H1 (cell line): ENCODE measurements around the gene RAB3GAP2. TPM values are rescaled to one million over a fixed set of nuclear protein-coding genes. Genes with fewer than 3 reads are reported as not detected.
A peak's percentile ranks its signal among the peaks of the same experiment; 100 is the strongest.

ENCODE experiments used
- CTCF ChIA-PET: fragments of 300-600 bp; sonication (Branson Sonifier 250); formaldehyde crosslinking; loops from one replicate; lab custom pipeline; 2021; ENCODE audit not compliant: partially characterized antibody; lab: Charles Lee
- POLR2A ChIA-PET: fragments of 300-600 bp; sonication (Branson Sonifier 250); formaldehyde crosslinking; loops from one replicate; lab custom pipeline; 2021; ENCODE audit warnings: inconsistent platforms; ENCODE audit not compliant: partially characterized antibody; lab: Charles Lee
- DNase-seq, 2 experiments: peaks; one replicate each; pipeline versions ENCODE4 v3.0.0 to v3.0.0-alpha.2; 2010 to 2022; ENCODE audit warnings: low spot score in 2 of 2, low read depth in 1 of 2, mixed read lengths in 1 of 2
- FAIRE-seq: peaks from 2 replicates; lab custom pipeline; 2011; peaks lifted over from hg19 to GRCh38; lab: Jason Lieb, UNC
- H2AFZ ChIP-seq: 2 replicates; pipeline ENCODE4 v1.8.1; 2012; ENCODE audit warnings: low read length, inconsistent platforms
- H2AK5ac ChIP-seq: 2 replicates; pipeline ENCODE4 v1.6.1; 2013; ENCODE audit warnings: low read depth, low read length
- H2BK120ac ChIP-seq: replicated peaks from 2 replicates; pipeline ENCODE3; 2013; ENCODE audit warnings: low read depth, low read length, inconsistent platforms
- H2BK12ac ChIP-seq: 2 replicates; pipeline ENCODE4 v1.6.1; 2013; ENCODE audit warnings: low read depth, low read length
- H2BK15ac ChIP-seq: 2 replicates; pipeline ENCODE4 v1.6.1; 2013; ENCODE audit warnings: low read length
- H2BK20ac ChIP-seq: 2 replicates; pipeline ENCODE4 v1.6.1; 2013; ENCODE audit warnings: low read length
- H2BK5ac ChIP-seq: 2 replicates; pipeline ENCODE4 v1.6.1; 2013; ENCODE audit warnings: low read depth, low read length
- H3K14ac ChIP-seq: 2 replicates; pipeline ENCODE4 v1.6.1; 2013; ENCODE audit warnings: inconsistent platforms; ENCODE audit not compliant: insufficient read length
- H3K18ac ChIP-seq: 2 replicates; pipeline ENCODE4 v1.6.1; 2013; ENCODE audit warnings: low read length; ENCODE audit errors: extremely low read depth
- H3K23ac ChIP-seq: 2 replicates; pipeline ENCODE4 v1.6.1; 2013; ENCODE audit warnings: inconsistent platforms; ENCODE audit not compliant: insufficient read length
- H3K23me2 ChIP-seq: 2 replicates; pipeline ENCODE4 v1.6.1; 2013; ENCODE audit warnings: low read depth, low read length
- H3K27ac ChIP-seq: 2 replicates; pipeline ENCODE4 v1.6.1; 2011; ENCODE audit warnings: low read depth, low read length, inconsistent platforms
- H3K27me3 ChIP-seq, 4 experiments: replicated peaks in 1 of 4; 1 replicate in 1 of 4; 2 replicates in 3 of 4; pipeline versions ENCODE4 v1.6.1 to v1.8.1; 2011 to 2013; ENCODE audit warnings: low read length in 3 of 4, mild to moderate bottlenecking in 3 of 4, inconsistent platforms in 2 of 4, mixed read lengths in 2 of 4, moderate library complexity in 1 of 4; ENCODE audit not compliant: control insufficient read depth in 3 of 4, insufficient read depth in 3 of 4; ENCODE audit errors: extremely low read depth in 1 of 4
- H3K36me3 ChIP-seq, 4 experiments: 2 replicates each; pipeline versions ENCODE4 v1.6.1 to v1.8.1; 2011 to 2013; ENCODE audit warnings: mild to moderate bottlenecking in 4 of 4, low read length in 3 of 4, moderate library complexity in 2 of 4, control low read depth in 1 of 4, inconsistent platforms in 1 of 4; ENCODE audit not compliant: insufficient read depth in 4 of 4, control insufficient read depth in 2 of 4
- H3K4ac ChIP-seq: replicated peaks from 2 replicates; pipeline ENCODE3; 2013; ENCODE audit warnings: low read length, low read depth, mixed read lengths, inconsistent platforms; ENCODE audit not compliant: insufficient read length
- H3K4me1 ChIP-seq, 4 experiments: replicated peaks in 1 of 4; 1 replicate in 1 of 4; 2 replicates in 3 of 4; pipeline versions ENCODE4 v1.6.1 to v1.8.1; 2011 to 2013; ENCODE audit warnings: low read length in 3 of 4, inconsistent platforms in 2 of 4, mixed read lengths in 1 of 4; ENCODE audit not compliant: insufficient read depth in 4 of 4, control insufficient read depth in 3 of 4
- H3K4me2 ChIP-seq, 2 experiments: 2 replicates each; pipeline versions ENCODE4 v1.6.1 to v1.8.1; 2011 to 2013; ENCODE audit warnings: low read depth in 2 of 2, low read length in 2 of 2, control low read depth in 1 of 2, inconsistent platforms in 1 of 2, mild to moderate bottlenecking in 1 of 2; ENCODE audit not compliant: insufficient read depth in 1 of 2
- H3K4me3 ChIP-seq, 4 experiments: fragments of 200-600, 300-600 bp in 1 of 4; sonication (generic), shearing (Covaris generic), sonication (Bioruptor Twin) in 1 of 4; 2 replicates each; pipeline versions ENCODE4 v1.5.1 to v1.8.1; 2011 to 2016; ENCODE audit warnings: low read length in 4 of 4, low read depth in 3 of 4, control low read depth in 2 of 4, inconsistent platforms in 2 of 4, mild to moderate bottlenecking in 2 of 4, mixed read lengths in 1 of 4, moderate library complexity in 1 of 4; ENCODE audit not compliant: insufficient read depth in 2 of 4; ENCODE audit errors: extremely low read depth in 1 of 4
- H3K56ac ChIP-seq: replicated peaks from 2 replicates; pipeline ENCODE3; 2013; ENCODE audit warnings: low read depth, mild to moderate bottlenecking, mixed read lengths, low read length, inconsistent platforms; ENCODE audit not compliant: insufficient read length
- H3K79me1 ChIP-seq: 2 replicates; pipeline ENCODE4 v1.6.1; 2013; ENCODE audit warnings: low read depth, low read length, control low read depth
- H3K79me2 ChIP-seq, 2 experiments: 2 replicates each; pipeline versions ENCODE4 v1.6.1 to v1.8.1; 2012 to 2013; ENCODE audit warnings: low read length in 2 of 2, mild to moderate bottlenecking in 2 of 2, inconsistent platforms in 1 of 2; ENCODE audit not compliant: insufficient read depth in 2 of 2, control insufficient read depth in 1 of 2
- H3K9ac ChIP-seq, 4 experiments: replicated peaks in 1 of 4; 1 replicate in 1 of 4; 2 replicates in 3 of 4; pipeline versions ENCODE4 v1.6.1 to v1.8.1; 2011 to 2013; ENCODE audit warnings: low read depth in 3 of 4, low read length in 3 of 4, control low read depth in 2 of 4, mild to moderate bottlenecking in 2 of 4, moderate library complexity in 2 of 4, inconsistent platforms in 1 of 4; ENCODE audit errors: extremely low read depth in 1 of 4
- H3K9me3 ChIP-seq, 2 experiments: 2 replicates each; pipeline versions ENCODE4 v1.6.1 to v1.8.1; 2012 to 2013; ENCODE audit warnings: mild to moderate bottlenecking in 2 of 2, moderate library complexity in 2 of 2, control low read depth in 1 of 2, inconsistent platforms in 1 of 2, low read depth in 1 of 2, low read length in 1 of 2, mixed read lengths in 1 of 2; ENCODE audit not compliant: insufficient read depth in 2 of 2
- H4K20me1 ChIP-seq, 2 experiments: replicated peaks in 1 of 2; 2 replicates each; pipeline versions ENCODE3 to v1.8.1; 2011 to 2013; ENCODE audit warnings: inconsistent platforms in 2 of 2, low read length in 2 of 2, mild to moderate bottlenecking in 1 of 2; ENCODE audit not compliant: insufficient read depth in 2 of 2, control insufficient read depth in 1 of 2
- H4K5ac ChIP-seq: 2 replicates; pipeline ENCODE4 v1.6.1; 2013; ENCODE audit warnings: low read length, low read depth, mixed read lengths, inconsistent platforms; ENCODE audit not compliant: insufficient read length
- H4K8ac ChIP-seq: 2 replicates; pipeline ENCODE4 v1.8.0; 2013; ENCODE audit warnings: mild to moderate bottlenecking, moderate library complexity, low read length, inconsistent platforms; ENCODE audit not compliant: insufficient read depth; ENCODE audit errors: extremely low read depth
- H4K91ac ChIP-seq: replicated peaks from 2 replicates; pipeline ENCODE3; 2013; ENCODE audit warnings: low read length, mixed read lengths, inconsistent platforms; ENCODE audit not compliant: insufficient read length
- BRCA1 ChIP-seq: IDR thresholded peaks from 2 replicates; pipeline ENCODE4 v1.6.1; 2012; ENCODE audit warnings: low read depth, low read length, improper control_type of control experiment
- CEBPB ChIP-seq: IDR thresholded peaks from 2 replicates; pipeline ENCODE4 v1.6.1; 2012; ENCODE audit warnings: low read depth, low read length
- CTCF ChIP-seq, 3 experiments: IDR thresholded peaks; 1 replicate in 2 of 3; 2 replicates in 1 of 3; pipeline versions ENCODE4 v1.5.1 to v1.6.1; 2011; ENCODE audit warnings: low read length in 3 of 3, mild to moderate bottlenecking in 3 of 3, inconsistent platforms in 2 of 3, low read depth in 1 of 3, moderate library complexity in 1 of 3; ENCODE audit not compliant: insufficient read depth in 1 of 3; ENCODE audit errors: control extremely low read depth in 1 of 3
- FOSL1 ChIP-seq: IDR thresholded peaks from 2 replicates; pipeline ENCODE4 v1.6.1; 2011; ENCODE audit warnings: mild to moderate bottlenecking, low read depth, low read length, moderate library complexity; ENCODE audit not compliant: insufficient read depth
- NANOG ChIP-seq: IDR thresholded peaks from 2 replicates; pipeline ENCODE4 v1.6.1; 2011; ENCODE audit warnings: low read length, low read depth, mild to moderate bottlenecking, inconsistent platforms; ENCODE audit not compliant: insufficient read depth, poor library complexity, severe bottlenecking
- SP2 ChIP-seq: IDR thresholded peaks from 2 replicates; pipeline ENCODE4 v1.6.1; 2012; ENCODE audit warnings: mild to moderate bottlenecking, low read length, inconsistent platforms
- TBP ChIP-seq: IDR thresholded peaks from 2 replicates; pipeline ENCODE4 v1.6.1; 2011; ENCODE audit warnings: low read depth, low read length, improper control_type of control experiment
- WGBS, 2 experiments: shearing (Covaris generic) in 1 of 2; methylation state at CpG; one replicate each; pipeline versions ENCODE4 v1.1.6 to v1.1.7; 2013 to 2015; ENCODE audit warnings: low lambda C conversion rate in 2 of 2, mixed read lengths in 2 of 2, inconsistent platforms in 1 of 2, low coverage in 1 of 2, missing lambda C conversion rate in 1 of 2; ENCODE audit not compliant: insufficient replicate concordance in 2 of 2, insufficient coverage in 1 of 2, insufficient read length in 1 of 2; ENCODE audit errors: extremely low coverage in 1 of 2, missing lambda C conversion rate in 1 of 2; 5-methylcytosine and 5-hydroxymethylcytosine counted together
- polyA plus RNA-seq, 7 experiments: library from polyadenylated mRNA; depleted of rRNA in 3 of 7; stranded (reverse) in 5 of 7; unstranded in 2 of 7; fragments of >200 nt in 5 of 7; fragments of 200-250 nt in 2 of 7; gene quantifications; 1 replicate in 5 of 7; 2 replicates in 1 of 7; 4 replicates in 1 of 7; pipeline versions ENCODE4 v1.2.1 to v1.2.3, GENCODE V29; 2011 to 2013; ENCODE audit warnings: missing spikeins in 2 of 7, mixed read lengths in 2 of 7
- total RNA-seq: library from RNA; stranded (reverse); fragmentation: NEBNext Ultra II Directional; extraction: Animal tissue kit (Norgen Biotek cat#: 25700); gene quantifications from 2 replicates; pipeline ENCODE4 v1.2.1, GENCODE V29; 2021

The RAB3GAP2 gene
- total and polyA plus RNA-seq, 2 of the 8 experiments (the other 6 are each of a cell fraction or from before 2014, with no cell fraction given): 19.7 to 52.7 TPM

- H3K9me3 ChIP-seq: no peaks in the 10 kb centered on the region
- H3K56ac ChIP-seq: no peak overlapping the region
- no peak overlapping the region for H2BK5ac ChIP-seq
- no peak overlapping the region for H3K23ac ChIP-seq
- H4K20me1 ChIP-seq: no peaks in the 10 kb centered on the region
- no peak overlapping the region for H3K4me2 ChIP-seq
- no peak overlapping the region for H3K4me3 ChIP-seq
- H3K23me2 ChIP-seq: no peaks in the 10 kb centered on the region
- no peaks in the 10 kb centered on the region for H3K4me1 ChIP-seq
- POLR2A ChIA-PET: interaction anchor here (0.5 kb wide), 1 partner anchor 410 kb away, joined by 3 read pairs; no protein-coding TSS in a partner anchor
- H3K36me3 ChIP-seq: peaks cover 0 to 16% (median 10%) of the 10 kb centered on the region in 4 experiments; a peak in 5 of 8 replicates
- 94% methylated on average over 3 of the region's 4 CpGs; no CpG with 5 or more reads in 1 of the 2 experiments for WGBS, 2 experiments
- H3K9ac ChIP-seq: no peak overlapping the region
- H3K4ac ChIP-seq: no peak overlapping the region
- no peak overlapping the region for H3K27ac ChIP-seq
- H2BK20ac ChIP-seq: no peak overlapping the region
- H2BK15ac ChIP-seq: no peak overlapping the region
- H3K79me2 ChIP-seq: peaks cover 0 to 37% of the 10 kb centered on the region in 2 experiments; a peak in 2 of 4 replicates
- no peaks in the 10 kb centered on the region for H3K27me3 ChIP-seq
- no peak overlapping the region for H2AK5ac ChIP-seq
- H4K5ac ChIP-seq: no peak overlapping the region
- no peak for FAIRE-seq
- no peak for DNase-seq
- no peak overlapping the region for H3K14ac ChIP-seq
- H3K79me1 ChIP-seq: no peaks in the 10 kb centered on the region
- H4K8ac ChIP-seq: no peak overlapping the region
- H2BK120ac ChIP-seq: no peak overlapping the region
- no peak overlapping the region for H2AFZ ChIP-seq
- TF ChIP-seq FOSL1 (no peak), BRCA1 (no peak), CTCF (IDR thresholded peaks at IDR 0.05; ENCODE audit: control extremely low read depth in 1 of 3, insufficient read depth in 1 of 3, low read depth in 1 of 3, low read length in 3 of 3) (no peak), NANOG (no peak), TBP (no peak), CEBPB (peak; percentile 31; the same call in 1 of the 2 replicates), SP2 (no peak)
- H3K18ac ChIP-seq: no peak overlapping the region
- H2BK12ac ChIP-seq: no peak overlapping the region
- CTCF ChIA-PET: interaction anchor here (0.8 to 1.5 kb wide), 4 partner anchors 19 to 100 kb away, joined by 3 read pairs; no protein-coding TSS in a partner anchor
- no peak overlapping the region for H4K91ac ChIP-seq
These were observed 58.8 kb downstream of the RAB3GAP2 start for GRCh38 chr1:220213382-220213983.
